ENCODE measurements around the gene PRR15L. TPM values are rescaled to one million over a fixed set of nuclear protein-coding genes. Genes with fewer than 3 reads are reported as not detected.

PRR15L gene
- total and polyA plus RNA-seq, 11 donors, result 0.04 to 2.7 TPM; not detected in 9

GRCh38 chr17:47913050-47913449, 44.6 kb downstream of the PRR15L start:
- Histone ChIP-seq H3K36me3 (peaks cover 0 to 27% (median 10%) of the 10 kb centered on the region in 9 donors), H3K27ac (no peak overlapping the region), H3K9me3 (no peaks in the 10 kb centered on the region), H3K4me3 (no peak overlapping the region), H3K27me3 (no peaks in the 10 kb centered on the region), H3K4me1 (peaks cover 6 to 57% (median 36%) of the 10 kb centered on the region in 12 donors)
- intact Hi-C loops (cut with DNase I), result no loop called here
- DNase-seq (no peak), ATAC-seq (no peak)
- TF ChIP-seq CTCF (IDR thresholded peaks at IDR 0.05), result no peak
- no peak for TF ChIP-seq POLR2A (IDR thresholded peaks at IDR 0.05)
- 97 to 99% (median 98%) methylated on average over 2 of the region's 2 CpGs for WGBS, 4 donors

GRCh38 chr17:47907932-47908562, 49.6 kb downstream of the PRR15L start:
- H3K36me3 ChIP-seq, result peaks cover 0 to 4% (median 0%) of the 10 kb centered on the region in 9 donors
- WGBS, 4 donors, result 26 to 45% (median 34%) methylated on average over 8 of the region's 8 CpGs
- peak overlapping the region in 7 of 12 donors; percentile 11 to 38 (median 28) for H3K4me3 ChIP-seq
- peak in 3 of 4 donors; percentile 18 to 26 (median 23) for ATAC-seq
- intact Hi-C loops (cut with DNase I), result loop anchor here in 3 of 10 donors (5.0 kb wide), 1 partner anchor 34 kb away; the partner anchor contains the start of gene PNPO (in 3 of the 3)
- no peaks in the 10 kb centered on the region for H3K27me3 ChIP-seq
- no peaks in the 10 kb centered on the region for H3K9me3 ChIP-seq
- peaks cover 16 to 70% (median 61%) of the 10 kb centered on the region in 12 donors for H3K4me1 ChIP-seq
- no peak for DNase-seq
- TF ChIP-seq POLR2A (IDR thresholded peaks at IDR 0.05), result no peak
- no peak for TF ChIP-seq CTCF (IDR thresholded peaks at IDR 0.05)
- H3K27ac ChIP-seq, result peak overlapping the region; percentile 41 to 97 (median 93)

DNA sequence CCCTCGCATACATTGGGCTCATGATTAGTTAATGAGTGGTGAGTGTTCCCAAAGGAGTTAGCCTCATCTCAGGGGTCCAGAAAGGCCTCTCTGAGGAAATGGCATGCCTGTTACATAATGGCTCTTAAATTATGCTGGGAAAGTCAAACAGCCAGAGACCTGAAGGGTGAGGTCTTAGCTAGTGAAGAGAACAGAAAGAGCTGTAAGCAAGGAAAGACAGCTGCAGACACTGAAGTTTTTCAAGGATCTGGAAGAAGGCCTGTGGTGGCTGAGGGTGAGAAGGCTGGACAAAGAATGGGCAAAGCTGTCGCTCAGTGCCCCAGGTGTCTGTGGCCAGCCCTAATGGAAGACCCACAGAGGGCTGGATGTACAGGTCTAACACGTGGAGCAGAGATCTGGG, 51.2 kb downstream of the PRR15L start:
- Histone ChIP-seq H3K27ac (peak overlapping the region; percentile 87 to 97 (median 93)), H3K36me3 (peaks cover 0 to under 1% (median 0%) of the 10 kb centered on the region in 9 donors), H3K27me3 (no peaks in the 10 kb centered on the region), H3K4me1 (peaks cover 16 to 86% (median 68%) of the 10 kb centered on the region in 12 donors), H3K9me3 (no peaks in the 10 kb centered on the region), H3K4me3 (no peak overlapping the region)
- TF ChIP-seq CTCF (IDR thresholded peaks at IDR 0.05), result no peak
- no peak for TF ChIP-seq POLR2A (IDR thresholded peaks at IDR 0.05)
- DNase-seq, result no peak
- intact Hi-C loops (cut with DNase I), result loop anchor here in 3 of 10 donors (5.0 kb wide), 1 partner anchor 36 kb away; the partner anchor contains the start of gene PNPO (in 3 of the 3)
- no peak for ATAC-seq
- WGBS, 4 donors, result 76 to 94% (median 82%) methylated on average over 2 to 3 of the region's 3 CpGs

- peak overlapping the region; percentile 87 to 97 (median 93) for H3K27ac ChIP-seq
- peaks cover 0 to 5% (median 0%) of the 10 kb centered on the region in 9 donors for H3K36me3 ChIP-seq
- ATAC-seq (peak; percentile 83 to 88 (median 86)), DNase-seq (peak; percentile 77 to 89 (median 86))
- no peaks in the 10 kb centered on the region for H3K9me3 ChIP-seq
- H3K27me3 ChIP-seq, result no peaks in the 10 kb centered on the region
- intact Hi-C loops (cut with DNase I), result loop anchor here in 3 of 10 donors (5.0 kb wide), 1 partner anchor 37 kb away; the partner anchor contains the start of gene PNPO (in 3 of the 3)
- H3K4me1 ChIP-seq, result peaks cover 16 to 97% (median 80%) of the 10 kb centered on the region in 12 donors
- H3K4me3 ChIP-seq, result peak overlapping the region in 3 of 12 donors; percentile 1 to 16 (median 6)
- 0 to 11% (median 7%) methylated on average over 6 to 8 of the region's 8 CpGs for WGBS, 4 donors
- TF ChIP-seq POLR2A (IDR thresholded peaks at IDR 0.05) (no peak), CTCF (IDR thresholded peaks at IDR 0.05) (no peak)
Observed at GRCh38 chr17:47905221-47905733, 52.4 kb downstream of the PRR15L start.

Measured in heart left ventricle (tissue), 16 donors.